Caco-2 (cell line): ENCODE results near the gene AQR. TPM values are rescaled to one million over a fixed set of nuclear protein-coding genes. Genes with fewer than 3 reads are reported as not detected.

ENCODE experiments used
- BruUV-seq: library from RNA; stranded (reverse); fragments of 400-500 nt; replicated peaks from 2 replicates; lab custom pipeline; 2021; lab: Mats Ljungman, UMichigan
- CTCF ChIA-PET: fragments of 300-600 bp; sonication (Branson Sonifier 250); formaldehyde crosslinking; loops from one replicate; lab custom pipeline; 2022; ENCODE audit warnings: antibody characterized with exemption; lab: Charles Lee
- POLR2A ChIA-PET: fragments of 300-600 bp; sonication (Branson Sonifier 250); formaldehyde crosslinking; loops from one replicate; lab custom pipeline; 2022; ENCODE audit warnings: antibody characterized with exemption; lab: Charles Lee
- DNase-seq, 2 experiments: peaks; one replicate each; pipeline versions ENCODE4 v3.0.0 to v3.0.0-alpha.2; 2020 to 2022
- H3K27me3 ChIP-seq: replicated peaks from 2 replicates; pipeline ENCODE4 v1.6.0; 2011; ENCODE audit warnings: low read length; ENCODE audit not compliant: control insufficient read depth, insufficient read depth
- H3K36me3 ChIP-seq: 2 replicates; pipeline ENCODE4 v1.5.1; 2011; ENCODE audit warnings: low read length; ENCODE audit not compliant: control insufficient read depth, insufficient read depth
- H3K4me1 ChIP-seq: fragments of 250-450 bp; sonication (Bioruptor Pico); 2 replicates; pipeline ENCODE4 v1.5.1; 2020; ENCODE audit warnings: mild to moderate bottlenecking
- H3K4me3 ChIP-seq: 2 replicates; pipeline ENCODE4 v1.5.1; 2011; ENCODE audit warnings: low read depth, mild to moderate bottlenecking, control low read depth, low read length
- H3K9me3 ChIP-seq: fragments of 250-450 bp; sonication (Bioruptor Pico); 2 replicates; pipeline ENCODE4 v1.5.1; 2020; ENCODE audit warnings: mild to moderate bottlenecking, moderate library complexity
- H3K27ac Mint-ChIP-seq: one replicate; pipeline ENCODE4 v1.8.0; 2022; ENCODE audit warnings: mixed read lengths; ENCODE audit not compliant: unreplicated experiment
- H3K27me3 Mint-ChIP-seq: one replicate; pipeline ENCODE4 v1.8.0; 2022; ENCODE audit warnings: mixed read lengths; ENCODE audit not compliant: insufficient read depth, unreplicated experiment
- H3K36me3 Mint-ChIP-seq: one replicate; pipeline ENCODE4 v1.8.0; 2022; ENCODE audit warnings: mild to moderate bottlenecking, mixed read lengths; ENCODE audit not compliant: insufficient read depth, unreplicated experiment
- H3K4me1 Mint-ChIP-seq: one replicate; pipeline ENCODE4 v1.8.0; 2022; ENCODE audit warnings: low read depth, mixed read lengths; ENCODE audit not compliant: unreplicated experiment
- H3K4me3 Mint-ChIP-seq: one replicate; pipeline ENCODE4 v1.8.0; 2022; ENCODE audit warnings: mild to moderate bottlenecking, moderate library complexity, mixed read lengths; ENCODE audit not compliant: unreplicated experiment
- H3K9me3 Mint-ChIP-seq: one replicate; pipeline ENCODE4 v1.8.0; 2022; ENCODE audit warnings: mixed read lengths; ENCODE audit not compliant: unreplicated experiment
- CTCF ChIP-seq, 2 experiments: fragments of 200-600 bp in 1 of 2; IDR thresholded peaks; 1 replicate in 1 of 2; 2 replicates in 1 of 2; pipeline versions ENCODE4 v1.5.1 to v1.8.0; 2011 to 2022; ENCODE audit warnings: antibody characterized with exemption in 1 of 2, control low read depth in 1 of 2, inconsistent platforms in 1 of 2, low read depth in 1 of 2, low read length in 1 of 2, mild to moderate bottlenecking in 1 of 2, moderate library complexity in 1 of 2; ENCODE audit not compliant: insufficient read depth in 1 of 2, severe bottlenecking in 1 of 2, unreplicated experiment in 1 of 2
- intact Hi-C: fragments of 100-400 bp; cut with micrococcal nuclease; formaldehyde crosslinking; loops from one replicate; pipeline ENCODE4 v1.10.0; 2022; ENCODE audit not compliant: unreplicated experiment
- total RNA-seq: library from RNA; stranded (reverse); gene quantifications from 2 replicates; pipeline ENCODE4 v1.2.3, GENCODE V29; 2022

The AQR gene
- total RNA-seq, 1 experiment from 2014 or later = 27.7 TPM

- no peaks in the 10 kb centered on the region for H3K4me1 ChIP-seq
- intact Hi-C loops = no loop called here
- Mint-ChIP-seq H3K27me3 (no peaks in the 10 kb centered on the region), H3K36me3 (peaks cover 35% of the 10 kb centered on the region), H3K4me1 (no peaks in the 10 kb centered on the region), H3K27ac (no peak overlapping the region), H3K4me3 (no peak overlapping the region), H3K9me3 (no peaks in the 10 kb centered on the region)
- ChIA-PET CTCF (no interaction called here), POLR2A (no interaction called here)
- no peaks in the 10 kb centered on the region for H3K27me3 ChIP-seq
- H3K4me3 ChIP-seq = no peak overlapping the region
- no peak for TF ChIP-seq CTCF (IDR thresholded peaks at IDR 0.05; ENCODE audit: insufficient read depth in 1 of 2, low read depth in 1 of 2, low read length in 1 of 2, severe bottlenecking in 1 of 2, unreplicated experiment in 1 of 2)
- no peak for DNase-seq
- BruUV-seq = no TSS peak
- no peaks in the 10 kb centered on the region for H3K9me3 ChIP-seq
- no peaks in the 10 kb centered on the region for H3K36me3 ChIP-seq
Observed at GRCh38 chr15:34855893-34856292, 113.6 kb downstream of the AQR start.

- no peaks in the 10 kb centered on the region for H3K9me3 ChIP-seq
- Mint-ChIP-seq H3K27me3 (no peaks in the 10 kb centered on the region), H3K9me3 (no peaks in the 10 kb centered on the region), H3K36me3 (peaks cover 35% of the 10 kb centered on the region), H3K4me3 (no peak overlapping the region), H3K27ac (no peak overlapping the region), H3K4me1 (no peaks in the 10 kb centered on the region)
- H3K4me3 ChIP-seq = no peak overlapping the region
- ChIA-PET CTCF (no interaction called here), POLR2A (no interaction called here)
- intact Hi-C loops = no loop called here
- no TSS peak for BruUV-seq
- DNase-seq = no peak
- no peak for TF ChIP-seq CTCF (IDR thresholded peaks at IDR 0.05; ENCODE audit: insufficient read depth in 1 of 2, low read depth in 1 of 2, low read length in 1 of 2, severe bottlenecking in 1 of 2, unreplicated experiment in 1 of 2)
- H3K4me1 ChIP-seq = no peaks in the 10 kb centered on the region
- no peaks in the 10 kb centered on the region for H3K27me3 ChIP-seq
- H3K36me3 ChIP-seq = no peaks in the 10 kb centered on the region
Observed at GRCh38 chr15:34855413-34855812, 114.1 kb downstream of the AQR start.

- Mint-ChIP-seq H3K36me3 (peaks cover 32% of the 10 kb centered on the region), H3K27me3 (no peaks in the 10 kb centered on the region), H3K4me1 (no peaks in the 10 kb centered on the region), H3K9me3 (no peaks in the 10 kb centered on the region), H3K4me3 (no peak overlapping the region), H3K27ac (no peak overlapping the region)
- no peak overlapping the region for H3K4me3 ChIP-seq
- H3K9me3 ChIP-seq = no peaks in the 10 kb centered on the region
- intact Hi-C loops = no loop called here
- no peaks in the 10 kb centered on the region for H3K36me3 ChIP-seq
- H3K4me1 ChIP-seq = no peaks in the 10 kb centered on the region
- POLR2A ChIA-PET = no interaction called here
- BruUV-seq = no TSS peak
- no peaks in the 10 kb centered on the region for H3K27me3 ChIP-seq
- no peak for TF ChIP-seq CTCF (IDR thresholded peaks at IDR 0.05; ENCODE audit: insufficient read depth in 1 of 2, low read depth in 1 of 2, low read length in 1 of 2, severe bottlenecking in 1 of 2, unreplicated experiment in 1 of 2)
- DNase-seq = no peak
- CTCF ChIA-PET = no interaction called here
Observed at GRCh38 chr15:34854232-34854631, 115.3 kb downstream of the AQR start.
